Astrocyte of the spinal cord (primary cell): ENCODE results near the gene NPC1L1.

Experiments used
- DNase-seq: peaks from one replicate; pipeline ENCODE4 v3.0.0; 2011; ENCODE audit warnings: low read depth, low spot score
- H3K4me3 ChIP-seq: 2 replicates; pipeline ENCODE4 v1.5.1; 2011; ENCODE audit warnings: low read depth, mild to moderate bottlenecking, low read length, moderate library complexity
- CTCF ChIP-seq: IDR thresholded peaks from 2 replicates; pipeline ENCODE4 v1.5.1; 2012; ENCODE audit warnings: low read depth, mild to moderate bottlenecking, low read length, inconsistent platforms
- in situ Hi-C: cut with HindIII; loops from 2 replicates; pipeline ENCODE4 v1.10.0; 2017; ENCODE audit warnings: low sequenced_read_pairs

NPC1L1 gene

DNA sequence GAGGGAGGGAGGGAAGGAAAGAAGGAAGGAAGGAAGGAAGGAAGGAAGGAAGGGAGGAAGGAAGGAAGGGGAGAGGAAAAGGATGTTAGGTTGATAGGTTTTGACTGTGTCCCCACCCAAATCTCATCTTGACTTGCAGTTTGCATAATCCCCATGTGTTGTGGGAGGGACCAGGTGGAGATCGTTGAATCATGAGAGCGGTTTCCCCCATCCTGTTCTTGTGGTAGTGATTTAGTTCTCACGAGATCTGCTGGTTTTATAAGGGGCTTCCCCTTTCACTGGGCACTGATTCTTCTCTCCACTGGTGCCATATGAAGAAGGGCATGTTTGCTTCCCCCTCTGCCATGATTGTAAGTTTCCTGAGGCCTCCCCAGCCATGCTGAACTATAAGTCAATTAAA, 35.5 kb downstream of the NPC1L1 start:
- DNase-seq: no peak
- in situ Hi-C loops: no loop called here
- no peak overlapping the region for H3K4me3 ChIP-seq
- no peak for TF ChIP-seq CTCF

DNA sequence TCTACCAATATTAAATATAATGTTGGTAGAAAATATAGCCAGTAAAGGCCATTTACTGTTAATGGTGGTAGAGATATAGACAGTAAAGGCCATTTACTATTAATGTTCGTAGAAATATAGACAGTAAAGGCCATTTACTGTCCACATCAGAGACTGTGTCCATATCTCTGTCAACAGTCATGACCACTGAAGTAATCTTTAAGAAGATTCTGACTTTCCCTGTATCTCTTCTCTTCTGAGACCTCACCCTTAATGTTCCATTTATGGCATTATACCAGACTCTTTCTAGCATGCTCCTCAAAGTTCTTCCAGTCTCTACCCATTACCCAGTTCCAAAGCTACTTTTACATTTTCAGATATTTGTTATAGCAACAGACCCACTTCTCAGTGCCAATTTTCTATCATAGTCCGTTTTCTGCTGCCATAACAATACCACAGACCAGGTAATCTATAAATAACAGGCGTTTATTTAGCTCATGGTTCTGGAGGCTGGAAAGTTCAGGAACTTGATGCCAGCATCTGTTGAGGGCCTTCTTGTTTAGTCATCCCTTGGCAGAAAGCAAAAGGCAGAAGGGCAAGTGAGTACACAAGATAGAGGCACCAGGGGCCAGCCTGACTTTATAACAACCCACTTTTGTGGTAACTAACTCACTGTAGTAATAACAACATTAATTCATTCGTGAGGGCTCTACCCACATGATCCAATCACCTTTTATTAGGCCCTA, 42.7 kb downstream of the NPC1L1 start:
- no peak overlapping the region for H3K4me3 ChIP-seq
- no peak for TF ChIP-seq CTCF
- in situ Hi-C loops: no loop called here
- no peak for DNase-seq

- in situ Hi-C loops: no loop called here
- DNase-seq: no peak
- H3K4me3 ChIP-seq: no peak overlapping the region
- TF ChIP-seq CTCF: no peak
Measured at GRCh38 chr7:44497155-44498027, 43.7 kb downstream of the NPC1L1 start.

GRCh38 chr7:44496385-44496784, 44.7 kb downstream of the NPC1L1 start:
- DNase-seq: no peak
- no peak overlapping the region for H3K4me3 ChIP-seq
- in situ Hi-C loops: no loop called here
- no peak for TF ChIP-seq CTCF

DNA sequence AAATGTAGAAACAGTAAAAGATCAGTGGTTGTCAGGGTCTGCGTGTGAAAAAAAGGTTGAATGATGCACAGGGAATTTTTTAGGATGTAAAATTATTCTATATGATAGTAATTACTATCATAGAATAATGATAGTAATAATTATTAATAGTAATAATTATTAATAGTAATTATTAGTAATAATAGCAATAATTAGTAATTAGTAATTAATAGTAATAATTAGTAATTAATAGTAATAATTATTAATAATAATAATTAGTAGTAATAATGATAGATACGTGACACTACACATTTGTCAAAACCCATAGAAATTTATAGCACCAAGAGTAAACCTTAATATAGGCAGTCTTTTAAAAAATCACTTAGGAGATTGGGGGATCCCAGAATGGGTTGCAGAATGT, 46.2 kb downstream of the NPC1L1 start:
- DNase-seq: no peak
- no peak for TF ChIP-seq CTCF
- in situ Hi-C loops: no loop called here
- no peak overlapping the region for H3K4me3 ChIP-seq

DNA sequence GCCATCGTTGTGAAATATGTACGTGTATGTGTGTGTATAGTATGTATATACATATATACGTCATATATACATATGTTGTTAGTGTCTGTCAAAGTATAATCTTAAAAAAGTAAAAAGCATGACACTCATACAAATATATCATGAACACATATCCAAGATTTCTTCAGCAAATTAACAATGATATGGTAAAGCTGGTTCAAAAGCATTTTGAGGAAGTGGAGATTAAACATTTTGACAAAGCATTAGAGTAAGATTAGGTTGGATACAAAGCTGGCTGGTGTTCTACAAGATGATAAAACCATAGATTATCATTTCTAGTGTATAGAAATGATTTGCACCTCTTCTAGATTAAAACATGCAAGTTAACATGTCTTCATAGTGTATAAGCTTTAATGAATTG, 49.9 kb downstream of the NPC1L1 start:
- peak overlapping the region; percentile 86 for H3K4me3 ChIP-seq
- in situ Hi-C loops: no loop called here
- DNase-seq: no peak
- TF ChIP-seq CTCF: no peak
